ENCODE data around the gene RAPGEF6. TPM values are rescaled to one million over a fixed set of nuclear protein-coding genes. Genes with fewer than 3 reads are reported as not detected.

Gene RAPGEF6
- total RNA-seq, 4 donors from 2014 or later = 7.2 to 11.7 (median 8.5) TPM

DNA sequence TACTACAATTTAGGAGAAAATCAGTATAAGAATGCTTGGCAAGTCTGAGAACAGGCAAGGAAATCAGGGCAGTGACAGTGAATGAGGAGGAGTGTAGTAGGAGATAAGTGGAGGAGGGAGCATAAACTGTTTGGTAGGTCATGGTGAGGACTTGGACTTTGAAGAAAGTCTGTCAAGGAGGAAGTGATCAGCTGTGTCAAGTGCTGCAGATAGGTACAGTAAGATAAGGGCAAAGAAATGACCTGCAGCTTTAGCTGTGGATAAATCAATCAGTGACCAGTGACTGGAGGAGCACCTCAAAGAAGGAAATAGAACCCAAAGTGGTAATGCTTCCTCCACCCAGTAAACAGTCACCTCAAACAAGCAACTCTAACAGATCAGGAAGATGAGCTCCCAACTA, 106.3 kb downstream of the RAPGEF6 start:
- Histone ChIP-seq H3K4me3 (no peak overlapping the region), H3K36me3 (no peaks in the 10 kb centered on the region), H3K27ac (no peak overlapping the region), H3K27me3 (no peaks in the 10 kb centered on the region), H3K4me1 (peaks cover 24 to 37% of the 10 kb centered on the region in 2 donors), H3K9me3 (no peaks in the 10 kb centered on the region)
- in situ Hi-C loops (cut with MboI; ENCODE audit: low sequenced_read_pairs in 4 of 4) (no loop called here), intact Hi-C loops (cut with DNase I; ENCODE audit: low total_unique reads) (no loop called here)
- no peak for DNase-seq
- TF ChIP-seq CTCF (IDR thresholded peaks at IDR 0.05 in 4 of 5, conservative IDR thresholded peaks at IDR 0.05 in 1 of 5) (no peak), POLR2A (IDR thresholded peaks at IDR 0.05) (no peak)
- ATAC-seq = no peak

DNA sequence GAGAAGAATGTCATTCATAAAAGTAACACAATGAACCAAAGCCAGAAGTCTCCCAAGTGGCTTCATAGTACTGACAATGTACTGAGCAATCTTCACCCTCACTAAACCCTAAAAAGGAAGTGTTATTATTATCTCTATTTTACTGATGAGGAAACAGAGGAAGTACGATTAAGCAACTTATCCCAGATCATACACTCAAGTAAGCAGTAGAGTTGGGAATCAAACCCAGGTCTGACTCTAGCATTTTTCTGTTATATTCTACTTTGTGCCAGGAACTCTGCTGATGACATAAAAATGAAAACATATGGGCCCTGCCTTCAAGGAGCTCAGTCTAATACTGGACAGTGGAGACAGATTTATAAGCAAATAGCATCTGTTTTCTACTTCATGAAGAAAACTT, 109.2 kb downstream of the RAPGEF6 start:
- Histone ChIP-seq H3K4me3 (no peak overlapping the region), H3K27me3 (no peaks in the 10 kb centered on the region), H3K9me3 (no peaks in the 10 kb centered on the region), H3K36me3 (no peaks in the 10 kb centered on the region), H3K4me1 (peaks cover 33 to 36% of the 10 kb centered on the region in 2 donors), H3K27ac (no peak overlapping the region)
- intact Hi-C loops (cut with DNase I; ENCODE audit: low total_unique reads) (no loop called here), in situ Hi-C loops (cut with MboI; ENCODE audit: low sequenced_read_pairs in 4 of 4) (no loop called here)
- no peak for TF ChIP-seq CTCF (IDR thresholded peaks at IDR 0.05 in 4 of 5, conservative IDR thresholded peaks at IDR 0.05 in 1 of 5)
- TF ChIP-seq POLR2A (IDR thresholded peaks at IDR 0.05) = no peak
- ATAC-seq (no peak), DNase-seq (no peak)

GRCh38 chr5:131524431-131524830, 110.6 kb downstream of the RAPGEF6 start:
- no peaks in the 10 kb centered on the region for H3K9me3 ChIP-seq
- no peak for ATAC-seq

GRCh38 chr5:131523500-131524185, 111.4 kb downstream of the RAPGEF6 start:
- H3K27ac ChIP-seq = no peak overlapping the region
- ATAC-seq = no peak
- H3K36me3 ChIP-seq = no peaks in the 10 kb centered on the region
- intact Hi-C loops (cut with DNase I; ENCODE audit: low total_unique reads) (no loop called here), in situ Hi-C loops (cut with MboI; ENCODE audit: low sequenced_read_pairs in 4 of 4) (no loop called here)
- H3K27me3 ChIP-seq = no peaks in the 10 kb centered on the region
- no peak overlapping the region for H3K4me3 ChIP-seq
- no peak for TF ChIP-seq POLR2A (IDR thresholded peaks at IDR 0.05)
- TF ChIP-seq CTCF (IDR thresholded peaks at IDR 0.05 in 4 of 5, conservative IDR thresholded peaks at IDR 0.05 in 1 of 5) = no peak
- no peak for DNase-seq
- no peaks in the 10 kb centered on the region for H3K9me3 ChIP-seq
- peaks cover 33% of the 10 kb centered on the region in 2 donors for H3K4me1 ChIP-seq

More at GRCh38 chr5:131524431-131524830, 110.6 kb downstream of the RAPGEF6 start:
- no peak for DNase-seq
- peaks cover 33% of the 10 kb centered on the region in 2 donors for H3K4me1 ChIP-seq
- TF ChIP-seq POLR2A (IDR thresholded peaks at IDR 0.05) (no peak), CTCF (IDR thresholded peaks at IDR 0.05 in 4 of 5, conservative IDR thresholded peaks at IDR 0.05 in 1 of 5) (no peak)
- no peaks in the 10 kb centered on the region for H3K27me3 ChIP-seq
- no peak overlapping the region for H3K27ac ChIP-seq
- H3K4me3 ChIP-seq = no peak overlapping the region
- in situ Hi-C loops (cut with MboI; ENCODE audit: low sequenced_read_pairs in 4 of 4) = no loop called here
- no peaks in the 10 kb centered on the region for H3K36me3 ChIP-seq
- intact Hi-C loops (cut with DNase I; ENCODE audit: low total_unique reads) = no loop called here

GRCh38 chr5:131521252-131521651, 113.8 kb downstream of the RAPGEF6 start:
- intact Hi-C loops (cut with DNase I; ENCODE audit: low total_unique reads) (no loop called here), in situ Hi-C loops (cut with MboI; ENCODE audit: low sequenced_read_pairs in 4 of 4) (no loop called here)
- Histone ChIP-seq H3K4me3 (no peak overlapping the region), H3K36me3 (no peaks in the 10 kb centered on the region), H3K27me3 (no peaks in the 10 kb centered on the region), H3K27ac (no peak overlapping the region), H3K9me3 (no peaks in the 10 kb centered on the region), H3K4me1 (peaks cover 33% of the 10 kb centered on the region in 2 donors)
- no peak for DNase-seq
- no peak for TF ChIP-seq CTCF (IDR thresholded peaks at IDR 0.05 in 4 of 5, conservative IDR thresholded peaks at IDR 0.05 in 1 of 5)
- TF ChIP-seq POLR2A (IDR thresholded peaks at IDR 0.05) = no peak
- ATAC-seq = no peak
